ENCODE results near the gene ANKRD44.

ANKRD44 gene

DNA sequence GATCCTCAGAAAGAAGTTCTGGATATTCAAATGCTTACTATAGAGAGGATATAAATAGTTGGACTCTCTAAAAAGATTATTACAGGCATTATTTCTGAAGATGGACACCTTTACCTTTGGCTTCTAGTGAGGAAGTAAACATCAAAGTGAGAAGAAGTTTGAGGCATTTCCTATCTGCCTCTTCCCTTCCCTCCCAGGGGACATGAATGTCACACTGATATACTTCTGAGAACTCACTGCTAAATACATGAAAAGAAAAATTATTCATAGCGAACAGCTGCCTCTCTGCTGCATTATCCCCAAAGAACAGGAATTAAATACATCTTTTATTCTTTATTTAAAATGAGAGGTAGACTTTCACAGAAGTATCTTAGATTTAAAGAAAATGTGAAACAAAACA lies 320.5 kb downstream of the ANKRD44 start:
- DNase-seq (no peak), ATAC-seq (no peak)
- Mint-ChIP-seq H3K4me1 (peaks cover 73% of the 10 kb centered on the region), H3K9me3 (peaks cover 8% of the 10 kb centered on the region), H3K27ac (peak overlapping the region; percentile 99), H3K4me3 (no peak overlapping the region), H3K36me3 (ENCODE audit: low read depth) (peaks cover 79% of the 10 kb centered on the region), H3K27me3 (no peaks in the 10 kb centered on the region)

- Mint-ChIP-seq H3K4me3 (no peak overlapping the region), H3K27me3 (no peaks in the 10 kb centered on the region), H3K27ac (peak overlapping the region; percentile 99), H3K4me1 (peaks cover 78% of the 10 kb centered on the region), H3K9me3 (peaks cover 11% of the 10 kb centered on the region), H3K36me3 (ENCODE audit: low read depth) (peaks cover 78% of the 10 kb centered on the region)
- DNase-seq (no peak), ATAC-seq (no peak)
Observed at GRCh38 chr2:196989496-196989895, 321.1 kb downstream of the ANKRD44 start.

GRCh38 chr2:196988639-196989038 lies 321.9 kb downstream of the ANKRD44 start:
- DNase-seq = no peak
- Mint-ChIP-seq H3K4me3 (peak overlapping the region; percentile 47), H3K36me3 (ENCODE audit: low read depth) (peaks cover 73% of the 10 kb centered on the region)

GRCh38 chr2:196987649-196988364 lies 322.8 kb downstream of the ANKRD44 start:
- no peaks in the 10 kb centered on the region for H3K27me3 Mint-ChIP-seq
- peaks cover 82% of the 10 kb centered on the region for H3K4me1 Mint-ChIP-seq
- H3K36me3 Mint-ChIP-seq (ENCODE audit: low read depth) = peaks cover 67% of the 10 kb centered on the region
- DNase-seq (no peak), ATAC-seq (peak; percentile 98)
- peak overlapping the region; percentile 99 for H3K27ac Mint-ChIP-seq
- peak overlapping the region; percentile 47 for H3K4me3 Mint-ChIP-seq
- peaks cover 11% of the 10 kb centered on the region for H3K9me3 Mint-ChIP-seq

More at GRCh38 chr2:196988639-196989038, 321.9 kb downstream of the ANKRD44 start:
- ATAC-seq = no peak
- peak overlapping the region; percentile 99 for H3K27ac Mint-ChIP-seq
- H3K9me3 Mint-ChIP-seq = peaks cover 11% of the 10 kb centered on the region
- H3K27me3 Mint-ChIP-seq = no peaks in the 10 kb centered on the region
- H3K4me1 Mint-ChIP-seq = peaks cover 82% of the 10 kb centered on the region

DNA sequence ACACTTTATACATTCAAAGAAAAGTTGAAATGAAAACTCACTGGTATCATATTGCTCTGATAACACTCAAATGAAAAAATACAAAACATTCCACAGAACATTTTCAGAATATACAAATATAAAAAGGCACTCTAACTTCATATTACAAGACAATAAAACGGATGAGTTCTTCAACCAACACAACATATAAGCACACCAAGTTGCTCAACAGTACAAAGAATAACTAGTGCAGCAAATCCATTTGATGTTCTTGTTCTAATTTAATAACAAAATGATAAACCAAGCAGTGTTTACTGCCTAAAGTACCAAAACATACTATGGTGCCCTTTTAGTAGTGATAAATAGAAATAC lies 323.3 kb downstream of the ANKRD44 start:
- Mint-ChIP-seq H3K36me3 (ENCODE audit: low read depth) (peaks cover 66% of the 10 kb centered on the region), H3K4me3 (peak overlapping the region; percentile 47), H3K9me3 (peaks cover 11% of the 10 kb centered on the region), H3K4me1 (peaks cover 80% of the 10 kb centered on the region), H3K27me3 (no peaks in the 10 kb centered on the region), H3K27ac (peak overlapping the region; percentile 99)
- no peak for ATAC-seq
- DNase-seq = no peak

DNA sequence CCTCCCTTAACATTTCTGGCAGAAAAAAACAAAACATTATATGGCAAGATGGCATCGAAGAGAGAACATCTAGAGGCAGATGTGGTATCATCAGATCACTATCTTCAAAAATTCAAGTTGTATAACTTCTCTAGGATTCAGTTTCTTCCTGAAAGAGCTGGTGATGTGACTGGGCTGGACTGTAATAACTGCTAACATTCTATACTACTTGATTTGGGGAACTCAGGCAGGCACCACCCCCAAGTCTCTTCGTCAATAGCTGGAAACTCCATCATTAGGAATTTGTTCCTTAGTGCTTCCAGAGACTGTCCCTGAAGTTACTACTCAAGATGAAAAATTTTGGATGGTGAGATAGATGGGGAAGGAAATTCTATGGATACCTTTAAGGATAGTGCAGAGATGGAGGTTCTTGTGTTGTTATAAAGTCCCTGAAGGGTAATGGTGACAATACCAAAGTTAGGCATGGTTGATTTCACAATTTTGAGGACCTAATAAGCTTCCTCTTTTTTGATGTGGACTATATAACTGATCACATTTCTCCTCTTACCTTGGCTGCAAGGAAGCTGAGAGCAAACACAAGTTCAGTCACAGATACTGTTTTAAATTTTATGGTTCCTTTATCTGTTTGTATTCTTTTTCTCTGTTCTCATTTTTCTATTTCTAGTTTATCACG lies 324.9 kb downstream of the ANKRD44 start:
- H3K27me3 Mint-ChIP-seq = no peaks in the 10 kb centered on the region
- peaks cover 65% of the 10 kb centered on the region for H3K4me1 Mint-ChIP-seq
- H3K36me3 Mint-ChIP-seq (ENCODE audit: low read depth) = peaks cover 51% of the 10 kb centered on the region
- H3K9me3 Mint-ChIP-seq = peaks cover 11% of the 10 kb centered on the region
- ATAC-seq (no peak), DNase-seq (no peak)
- H3K27ac Mint-ChIP-seq = peak overlapping the region; percentile 58
- no peak overlapping the region for H3K4me3 Mint-ChIP-seq

DNA sequence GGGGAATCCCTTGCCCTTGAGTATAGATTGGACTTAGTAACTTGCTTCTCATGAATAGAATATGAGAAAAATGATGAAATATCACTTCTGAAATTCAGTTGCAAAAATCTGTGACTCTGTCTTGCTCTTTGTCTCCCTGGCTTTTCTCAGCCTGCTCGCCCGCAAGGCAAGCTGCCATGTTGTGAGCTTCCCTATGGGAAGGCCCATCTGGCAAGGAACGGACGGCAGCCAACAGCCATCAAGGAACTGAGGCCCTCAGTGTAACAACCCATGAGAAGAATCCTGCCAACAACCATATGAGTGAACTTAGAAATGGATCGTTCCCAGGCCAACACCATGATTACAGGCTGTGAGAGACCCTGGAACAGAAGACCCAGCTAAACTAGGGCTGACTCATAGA lies 325.7 kb downstream of the ANKRD44 start:
- no peak for ATAC-seq
- Mint-ChIP-seq H3K36me3 (ENCODE audit: low read depth) (peaks cover 44% of the 10 kb centered on the region), H3K4me1 (peaks cover 57% of the 10 kb centered on the region), H3K27ac (peak overlapping the region; percentile 58), H3K4me3 (no peak overlapping the region), H3K27me3 (no peaks in the 10 kb centered on the region), H3K9me3 (peaks cover 11% of the 10 kb centered on the region)
- no peak for DNase-seq

DNA sequence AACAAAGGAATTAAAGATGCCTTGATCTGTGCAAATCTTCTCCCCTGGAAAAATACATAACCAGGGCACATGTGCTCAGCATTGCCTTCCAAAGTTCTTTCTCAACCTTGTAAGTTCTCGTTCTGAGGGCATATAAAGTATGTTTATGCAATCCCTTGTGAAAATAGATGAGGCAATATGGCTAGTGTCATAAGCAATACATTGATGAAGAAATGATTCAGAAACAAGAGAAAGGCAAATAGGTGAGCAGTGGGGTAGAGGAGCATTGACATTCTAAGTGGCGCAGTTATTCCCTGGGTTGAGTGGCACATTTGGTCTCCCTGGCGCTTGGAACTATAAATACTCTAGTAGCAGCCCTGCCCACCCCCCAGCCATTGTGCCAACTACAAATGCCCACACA lies 326.6 kb downstream of the ANKRD44 start:
- Mint-ChIP-seq H3K4me1 (peaks cover 48% of the 10 kb centered on the region), H3K9me3 (peaks cover 11% of the 10 kb centered on the region), H3K27me3 (no peaks in the 10 kb centered on the region), H3K4me3 (no peak overlapping the region), H3K27ac (no peak overlapping the region), H3K36me3 (ENCODE audit: low read depth) (peaks cover 37% of the 10 kb centered on the region)
- ATAC-seq = no peak
- DNase-seq = no peak

DNA sequence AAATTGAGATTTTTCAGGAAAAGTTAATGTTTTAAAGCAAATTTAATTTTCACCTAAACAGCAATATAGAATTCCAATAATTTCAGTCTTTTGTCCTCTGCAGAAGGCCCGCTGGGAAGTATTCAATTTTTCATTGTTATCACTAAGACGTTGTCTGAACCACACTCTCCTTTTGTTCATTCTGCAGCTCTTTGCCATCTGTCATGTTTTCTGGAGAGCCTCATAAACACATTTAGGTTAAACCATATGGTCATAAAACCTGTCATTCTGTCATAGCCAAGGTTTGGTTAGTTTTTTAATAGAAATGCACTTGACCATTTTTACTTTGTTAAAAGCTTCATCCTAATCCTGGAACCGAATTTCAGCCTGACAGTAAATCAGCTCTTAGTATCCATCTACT lies 330.1 kb downstream of the ANKRD44 start:
- H3K27me3 Mint-ChIP-seq = no peaks in the 10 kb centered on the region
- peaks cover 14% of the 10 kb centered on the region for H3K9me3 Mint-ChIP-seq
- H3K4me3 Mint-ChIP-seq = no peak overlapping the region
- peaks cover 15% of the 10 kb centered on the region for H3K4me1 Mint-ChIP-seq
- DNase-seq = no peak
- no peak for ATAC-seq
- peaks cover 11% of the 10 kb centered on the region for H3K36me3 Mint-ChIP-seq (ENCODE audit: low read depth)
- H3K27ac Mint-ChIP-seq = no peak overlapping the region

DNA sequence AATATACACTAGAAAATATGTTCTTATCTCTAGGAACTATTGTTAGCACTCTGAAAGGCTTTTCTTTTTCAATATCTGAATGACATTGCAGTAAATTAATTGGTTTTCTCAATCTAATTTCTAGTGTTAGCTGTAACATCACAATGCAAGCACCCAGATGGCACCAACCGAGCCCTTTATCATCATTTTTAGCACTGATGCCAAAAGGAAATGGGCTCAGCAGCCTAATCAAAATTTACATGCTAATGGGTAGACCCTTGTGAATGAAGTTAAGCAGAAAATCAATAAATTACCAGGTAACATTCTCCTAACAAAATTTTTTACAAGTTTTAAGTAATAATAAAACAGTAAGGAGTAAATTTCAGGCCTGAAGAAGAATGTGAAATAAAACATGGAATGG lies 330.6 kb downstream of the ANKRD44 start:
- DNase-seq (no peak), ATAC-seq (no peak)
- Mint-ChIP-seq H3K27me3 (no peaks in the 10 kb centered on the region), H3K36me3 (ENCODE audit: low read depth) (peaks cover 7% of the 10 kb centered on the region), H3K27ac (no peak overlapping the region), H3K4me1 (peaks cover 12% of the 10 kb centered on the region), H3K9me3 (peaks cover 9% of the 10 kb centered on the region), H3K4me3 (no peak overlapping the region)

- DNase-seq (no peak), ATAC-seq (no peak)
- Mint-ChIP-seq H3K27me3 (no peaks in the 10 kb centered on the region), H3K27ac (no peak overlapping the region), H3K9me3 (peaks cover 6% of the 10 kb centered on the region), H3K36me3 (ENCODE audit: low read depth) (no peaks in the 10 kb centered on the region), H3K4me1 (peaks cover 5% of the 10 kb centered on the region), H3K4me3 (no peak overlapping the region)
Observed at GRCh38 chr2:196977507-196977906, 333.1 kb downstream of the ANKRD44 start.

DNA sequence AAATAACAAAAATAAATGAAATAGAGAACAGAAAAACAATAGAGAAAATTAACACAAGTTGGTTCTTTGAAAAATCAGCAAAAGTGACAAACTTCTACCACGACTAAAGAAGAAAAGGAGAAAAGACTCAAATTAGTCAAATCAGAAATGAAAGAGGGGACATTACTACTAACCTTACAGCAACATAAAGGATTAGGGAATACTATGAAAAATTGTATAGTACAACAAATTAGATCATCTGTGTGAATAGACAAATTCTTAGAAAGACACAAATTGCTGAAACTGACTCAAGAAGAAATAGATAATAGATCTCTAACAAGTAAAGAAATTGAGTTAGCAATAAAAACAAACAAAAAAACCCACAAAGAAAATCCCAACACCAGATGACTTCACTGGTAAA lies 335.6 kb downstream of the ANKRD44 start:
- H3K27ac Mint-ChIP-seq = no peak overlapping the region
- peaks cover 8% of the 10 kb centered on the region for H3K4me1 Mint-ChIP-seq
- H3K27me3 Mint-ChIP-seq = no peaks in the 10 kb centered on the region
- DNase-seq = no peak
- H3K9me3 Mint-ChIP-seq = peaks cover 6% of the 10 kb centered on the region
- H3K4me3 Mint-ChIP-seq = no peak overlapping the region
- no peak for ATAC-seq
- H3K36me3 Mint-ChIP-seq (ENCODE audit: low read depth) = no peaks in the 10 kb centered on the region

GRCh38 chr2:196971574-196972279 lies 338.9 kb downstream of the ANKRD44 start:
- H3K36me3 Mint-ChIP-seq (ENCODE audit: low read depth) = no peaks in the 10 kb centered on the region
- H3K4me3 Mint-ChIP-seq = no peak overlapping the region
- no peak overlapping the region for H3K27ac Mint-ChIP-seq
- no peaks in the 10 kb centered on the region for H3K27me3 Mint-ChIP-seq
- peaks cover 6% of the 10 kb centered on the region for H3K4me1 Mint-ChIP-seq
- DNase-seq (no peak), ATAC-seq (peak; percentile 99)
- H3K9me3 Mint-ChIP-seq = peaks cover 3% of the 10 kb centered on the region

GRCh38 chr2:196970099-196970498 lies 340.5 kb downstream of the ANKRD44 start:
- Mint-ChIP-seq H3K27me3 (no peaks in the 10 kb centered on the region), H3K4me3 (no peak overlapping the region), H3K27ac (no peak overlapping the region), H3K36me3 (ENCODE audit: low read depth) (no peaks in the 10 kb centered on the region), H3K9me3 (peaks cover 3% of the 10 kb centered on the region), H3K4me1 (peaks cover 5% of the 10 kb centered on the region)
- DNase-seq (no peak), ATAC-seq (no peak)

GRCh38 chr2:196968516-196968915 lies 342.1 kb downstream of the ANKRD44 start:
- H3K36me3 Mint-ChIP-seq (ENCODE audit: low read depth) = no peaks in the 10 kb centered on the region
- ATAC-seq = no peak
- no peaks in the 10 kb centered on the region for H3K27me3 Mint-ChIP-seq
- no peak overlapping the region for H3K27ac Mint-ChIP-seq
- peaks cover 3% of the 10 kb centered on the region for H3K9me3 Mint-ChIP-seq
- peaks cover 5% of the 10 kb centered on the region for H3K4me1 Mint-ChIP-seq
- no peak for DNase-seq
- H3K4me3 Mint-ChIP-seq = no peak overlapping the region

Measured in activated naive CD8-positive, alpha-beta T cell treated with anti-CD3 and anti-CD28 coated beads, Interleukin-2, amount 50 U/mL, for 24 hours (primary cell).